ENCODE measurements around the gene GAREM2. TPM values are rescaled to one million over a fixed set of nuclear protein-coding genes. Genes with fewer than 3 reads are reported as not detected.

GAREM2 gene
- total RNA-seq, result 3.3 and 6.8 TPM in 2 replicates

GRCh38 chr2:26172871-26173775, at the start of gene GAREM2:
Gene GAREM2, plus strand, starts transcription at chr2:26173088. Its CDS starts 133 bp downstream, at chr2:26173221.

Other genes starting within 250 kb of the GAREM2 start
- 12.1 and 13.0 TPM in 2 replicates for gene KIF3C, start 190.6 kb upstream of the GAREM2 start, total RNA-seq
- 102 and 113 TPM in 2 replicates for gene RAB10, start 139.0 kb upstream of the GAREM2 start, total RNA-seq
- 123 and 124 TPM in 2 replicates for gene HADHA, start 71.5 kb downstream of the GAREM2 start, total RNA-seq
- gene HADHB, start 71.9 kb downstream of the GAREM2 start, total RNA-seq, result 102 and 103 TPM in 2 replicates
- 13.6 and 17.2 TPM in 2 replicates for gene SELENOI, start 173.1 kb downstream of the GAREM2 start, total RNA-seq
- gene ADGRF3, start 173.7 kb downstream of the GAREM2 start, total RNA-seq, result under 0.01 TPM in 1 of 2 replicates, not detected in the other
- 0.16 and 0.24 TPM in 2 replicates for gene DRC1, start 228.8 kb downstream of the GAREM2 start, total RNA-seq